CD4-positive, alpha-beta T cell treated with Interleukin-4 for 1 hour (primary cell): ENCODE results near the gene NTSR1.

Experiments used
- DNase-seq, 2 donors: peaks; one replicate each; pipeline ENCODE4 v3.0.0-alpha.2; 2020 to 2022

Gene NTSR1

GRCh38 chr20:62710221-62710885 lies 1.7 kb downstream of the NTSR1 start:
- no peak for DNase-seq

GRCh38 chr20:62710886-62711702 lies 2.5 kb downstream of the NTSR1 start:
- no peak for DNase-seq

GRCh38 chr20:62711703-62712101 lies 3.1 kb downstream of the NTSR1 start:
- DNase-seq = no peak

- no peak for DNase-seq
Measured at GRCh38 chr20:62712606-62713005, 4.0 kb downstream of the NTSR1 start.

GRCh38 chr20:62714006-62714405 lies 5.4 kb downstream of the NTSR1 start:
- no peak for DNase-seq

GRCh38 chr20:62714799-62715198 lies 6.2 kb downstream of the NTSR1 start:
- DNase-seq = no peak

GRCh38 chr20:62715201-62715600 lies 6.6 kb downstream of the NTSR1 start:
- no peak for DNase-seq

GRCh38 chr20:62716198-62716940 lies 7.7 kb downstream of the NTSR1 start:
- DNase-seq = peak in 1 of 2 donors; percentile 25

- DNase-seq = no peak
Measured at GRCh38 chr20:62716941-62717310, 8.3 kb downstream of the NTSR1 start.

GRCh38 chr20:62717933-62718332 lies 9.3 kb downstream of the NTSR1 start:
- DNase-seq = no peak

GRCh38 chr20:62718546-62718945 lies 9.9 kb downstream of the NTSR1 start:
- no peak for DNase-seq

- DNase-seq = no peak
Measured at GRCh38 chr20:62719250-62719935, 10.8 kb downstream of the NTSR1 start.

- DNase-seq = no peak
Measured at GRCh38 chr20:62721511-62722370, 13.1 kb downstream of the NTSR1 start.

- no peak for DNase-seq
Measured at GRCh38 chr20:62722627-62723026, 14.0 kb downstream of the NTSR1 start.

- DNase-seq = no peak
Measured at GRCh38 chr20:62723351-62723750, 14.7 kb downstream of the NTSR1 start.

GRCh38 chr20:62723768-62724450 lies 15.3 kb downstream of the NTSR1 start:
- no peak for DNase-seq

GRCh38 chr20:62724692-62725595 lies 16.3 kb downstream of the NTSR1 start:
- DNase-seq = no peak

- DNase-seq = no peak
Measured at GRCh38 chr20:62725596-62726268, 17.1 kb downstream of the NTSR1 start.

- no peak for DNase-seq
Measured at GRCh38 chr20:62726276-62726675, 17.6 kb downstream of the NTSR1 start.
